Astrocyte (in vitro differentiated cells and primary cell): ENCODE measurements around the gene NGFR. TPM values are rescaled to one million over a fixed set of nuclear protein-coding genes. Genes with fewer than 3 reads are reported as not detected.

ENCODE experiments used
- DNase-seq: peaks from one replicate; pipeline ENCODE4 v3.0.0-alpha.2; 2010; ENCODE audit warnings: low read depth
- FAIRE-seq: peaks from 2 replicates; lab custom pipeline; 2011; peaks lifted over from hg19 to GRCh38; lab: Jason Lieb, UNC
- H2AFZ ChIP-seq: 2 replicates; pipeline ENCODE4 v1.6.0; 2012; ENCODE audit warnings: low read depth, low read length, inconsistent platforms
- H3K27ac ChIP-seq: 2 replicates; pipeline ENCODE4 v1.5.1; 2011; ENCODE audit warnings: low read depth, low read length, inconsistent platforms
- H3K27me3 ChIP-seq: 2 replicates; pipeline ENCODE4 v1.6.0; 2011; ENCODE audit warnings: low read length, inconsistent platforms; ENCODE audit not compliant: insufficient read depth
- H3K36me3 ChIP-seq: 2 replicates; pipeline ENCODE4 v1.5.1; 2011; ENCODE audit warnings: low read length, inconsistent platforms; ENCODE audit not compliant: insufficient read depth
- H3K4me1 ChIP-seq: 2 replicates; pipeline ENCODE4 v1.5.1; 2011; ENCODE audit warnings: low read length, inconsistent platforms; ENCODE audit not compliant: insufficient read depth
- H3K4me2 ChIP-seq: 2 replicates; pipeline ENCODE4 v1.6.0; 2012; ENCODE audit warnings: low read length, inconsistent platforms
- H3K4me3 ChIP-seq: 2 replicates; pipeline ENCODE4 v1.5.1; 2011; ENCODE audit warnings: low read depth, mild to moderate bottlenecking, low read length, inconsistent platforms; ENCODE audit not compliant: insufficient read depth
- H3K79me2 ChIP-seq: 2 replicates; pipeline ENCODE4 v1.6.0; 2012; ENCODE audit warnings: mild to moderate bottlenecking, low read length, inconsistent platforms; ENCODE audit not compliant: insufficient read depth
- H3K9ac ChIP-seq: 2 replicates; pipeline ENCODE4 v1.6.0; 2012; ENCODE audit warnings: mild to moderate bottlenecking, low read length, inconsistent platforms
- H3K9me3 ChIP-seq: 2 replicates; pipeline ENCODE4 v1.5.1; 2012; ENCODE audit warnings: low read depth, mild to moderate bottlenecking, low read length, inconsistent platforms; ENCODE audit not compliant: insufficient read depth
- H4K20me1 ChIP-seq: 2 replicates; pipeline ENCODE4 v1.6.0; 2012; ENCODE audit warnings: low read length, inconsistent platforms; ENCODE audit not compliant: insufficient read depth
- H3K27ac Mint-ChIP-seq: one replicate; pipeline ENCODE4 v1.8.0; 2021; ENCODE audit warnings: mild to moderate bottlenecking, mixed read lengths; ENCODE audit not compliant: unreplicated experiment
- H3K27me3 Mint-ChIP-seq: one replicate; pipeline ENCODE4 v1.8.0; 2021; ENCODE audit warnings: low read depth, mixed read lengths; ENCODE audit not compliant: unreplicated experiment
- H3K36me3 Mint-ChIP-seq: one replicate; pipeline ENCODE4 v1.8.0; 2021; ENCODE audit warnings: low read depth, mixed read lengths; ENCODE audit not compliant: unreplicated experiment
- H3K4me1 Mint-ChIP-seq: one replicate; pipeline ENCODE4 v1.8.0; 2021; ENCODE audit warnings: low read depth, mixed read lengths; ENCODE audit not compliant: unreplicated experiment
- H3K4me3 Mint-ChIP-seq: one replicate; pipeline ENCODE4 v1.8.0; 2021; ENCODE audit warnings: mild to moderate bottlenecking, moderate library complexity, mixed read lengths; ENCODE audit not compliant: unreplicated experiment
- H3K9me3 Mint-ChIP-seq: one replicate; pipeline ENCODE4 v1.8.0; 2021; ENCODE audit warnings: mild to moderate bottlenecking, mixed read lengths; ENCODE audit not compliant: unreplicated experiment
- CTCF ChIP-seq: IDR thresholded peaks from 2 replicates; pipeline ENCODE4 v1.5.1; 2011; ENCODE audit warnings: low read depth, mild to moderate bottlenecking, inconsistent platforms, low read length, moderate library complexity; ENCODE audit not compliant: insufficient read depth
- EZH2 ChIP-seq: IDR thresholded peaks from 2 replicates; pipeline ENCODE4 v1.6.1; 2012; ENCODE audit warnings: mild to moderate bottlenecking, low read length, inconsistent platforms; ENCODE audit not compliant: insufficient read depth
- total RNA-seq: library from RNA; stranded (reverse); gene quantifications from 2 replicates; pipeline ENCODE4 v1.2.1, GENCODE V29; 2021

The NGFR gene
- total RNA-seq, 1 donor from 2014 or later: 0.64 TPM

DNA sequence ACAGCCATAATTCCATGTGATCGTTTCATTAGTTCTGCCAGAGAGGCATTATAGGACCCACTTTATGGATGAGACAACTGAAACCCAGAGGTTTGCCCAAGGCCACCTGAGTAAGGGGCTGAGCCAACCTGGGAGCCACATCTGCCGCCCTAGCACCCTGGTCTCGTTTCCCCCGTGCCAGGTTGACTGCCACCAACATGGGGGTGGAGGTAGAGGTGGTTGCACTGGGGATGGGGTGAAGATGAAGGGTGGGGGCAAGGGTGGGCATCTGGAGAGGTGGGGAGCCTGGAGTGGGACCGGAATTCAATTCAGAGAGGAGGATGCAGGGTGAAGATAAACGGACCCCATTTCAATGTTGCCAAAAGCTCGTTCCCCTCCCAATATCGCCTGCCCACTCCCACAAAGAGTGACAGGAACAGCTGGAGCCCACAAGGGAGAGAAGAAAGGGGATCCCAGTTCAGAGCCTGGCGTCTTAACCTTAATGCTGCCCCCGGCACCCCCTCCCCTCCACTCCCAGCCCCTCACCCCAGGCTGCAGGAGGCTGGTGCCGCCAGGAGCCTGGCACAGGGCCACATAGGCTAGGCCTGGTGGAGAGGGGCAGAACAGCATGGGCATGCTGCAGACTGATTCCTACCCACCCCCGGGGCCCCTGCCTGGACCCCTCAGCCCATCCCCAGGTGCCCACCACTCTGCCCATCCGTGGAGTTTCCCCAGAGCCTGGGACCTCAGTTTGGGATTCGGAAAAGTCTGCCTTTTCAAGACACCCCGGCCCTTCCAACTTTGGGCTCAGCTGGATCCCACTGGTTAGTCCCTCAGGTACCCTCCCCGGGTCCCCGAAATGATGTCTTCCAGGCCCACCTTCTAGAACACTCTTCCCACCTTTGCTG lies 29.6 kb downstream of the NGFR start:
- Mint-ChIP-seq H3K27ac (no peak overlapping the region), H3K27me3 (peaks cover 84% of the 10 kb centered on the region), H3K4me3 (no peak overlapping the region), H3K4me1 (no peaks in the 10 kb centered on the region), H3K36me3 (peaks cover 2% of the 10 kb centered on the region), H3K9me3 (peaks cover 6% of the 10 kb centered on the region)
- Histone ChIP-seq H3K36me3 (no peaks in the 10 kb centered on the region), H2AFZ (no peak overlapping the region), H3K79me2 (no peaks in the 10 kb centered on the region), H3K4me3 (no peak overlapping the region), H3K27ac (no peak overlapping the region), H3K4me2 (no peak overlapping the region), H3K9ac (no peak overlapping the region), H3K4me1 (no peaks in the 10 kb centered on the region), H3K27me3 (peaks cover 45% of the 10 kb centered on the region), H4K20me1 (no peaks in the 10 kb centered on the region), H3K9me3 (no peaks in the 10 kb centered on the region)
- DNase-seq (no peak), FAIRE-seq (no peak)
- TF ChIP-seq CTCF: no peak
- TF ChIP-seq EZH2: no peak

DNA sequence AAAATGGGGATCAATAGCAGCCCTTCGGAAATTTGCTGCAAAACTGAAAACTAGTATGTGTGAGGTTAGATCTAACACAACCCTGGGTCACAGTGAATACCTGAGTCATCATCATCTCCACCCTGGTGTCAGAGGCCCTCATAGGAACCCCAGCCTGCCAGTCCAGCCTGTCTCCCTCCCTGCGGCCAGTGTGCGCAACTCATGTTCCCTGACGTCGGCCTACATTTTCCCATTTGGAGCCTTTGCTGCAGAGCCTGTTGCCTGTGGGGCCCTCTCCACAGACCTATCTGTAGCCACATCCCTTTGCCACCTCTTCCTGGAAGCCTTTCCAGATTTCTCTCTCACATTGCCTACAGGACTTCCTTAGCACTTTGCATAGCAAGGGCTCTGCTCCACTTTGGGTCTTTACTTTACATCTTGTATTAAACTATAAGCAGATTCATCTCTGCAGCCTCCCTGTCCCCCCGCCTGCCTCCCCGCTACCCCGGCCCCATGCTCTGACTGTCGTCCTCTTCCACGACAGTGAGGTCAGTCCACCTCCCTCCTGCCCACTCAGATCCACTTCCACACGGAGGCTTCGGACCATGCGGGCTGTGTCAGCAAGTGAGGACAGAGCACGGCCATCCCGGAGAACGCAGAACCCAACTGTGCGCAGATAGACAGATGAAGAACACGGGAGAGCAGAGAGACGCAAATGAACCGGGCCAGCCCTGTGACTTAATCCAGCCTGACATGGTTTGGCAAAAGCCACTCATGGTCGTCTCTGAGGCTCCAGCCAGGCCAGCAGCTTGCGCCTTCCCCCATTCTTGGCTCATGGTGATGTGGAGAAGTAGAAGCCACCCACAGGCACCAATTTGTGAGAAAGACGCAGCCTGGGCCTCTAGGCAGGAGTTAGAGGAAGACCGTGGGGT lies 31.0 kb downstream of the NGFR start:
- TF ChIP-seq CTCF (no peak), EZH2 (no peak)
- Histone ChIP-seq H3K9ac (no peak overlapping the region), H3K36me3 (no peaks in the 10 kb centered on the region), H3K4me2 (no peak overlapping the region), H3K4me3 (no peak overlapping the region), H3K4me1 (no peaks in the 10 kb centered on the region), H4K20me1 (no peaks in the 10 kb centered on the region), H3K79me2 (no peaks in the 10 kb centered on the region), H3K9me3 (no peaks in the 10 kb centered on the region), H2AFZ (no peak overlapping the region), H3K27me3 (peaks cover 44% of the 10 kb centered on the region), H3K27ac (no peak overlapping the region)
- Mint-ChIP-seq H3K9me3 (peaks cover 2% of the 10 kb centered on the region), H3K27me3 (peaks cover 80% of the 10 kb centered on the region), H3K27ac (no peak overlapping the region), H3K36me3 (peaks cover 2% of the 10 kb centered on the region), H3K4me1 (no peaks in the 10 kb centered on the region), H3K4me3 (no peak overlapping the region)
- no peak for FAIRE-seq
- DNase-seq: no peak
